NCI-H345 treated with DMSO at 0.1 percent for 48 hours (cell line): Measurements from ENCODE around the gene CACNA2D4.

Experiments used
- DNase-seq: peaks from one replicate; lab custom pipeline; 2025; ENCODE audit not compliant: unreplicated experiment; lab: John Stamatoyannopoulos, UW

The CACNA2D4 gene

DNA sequence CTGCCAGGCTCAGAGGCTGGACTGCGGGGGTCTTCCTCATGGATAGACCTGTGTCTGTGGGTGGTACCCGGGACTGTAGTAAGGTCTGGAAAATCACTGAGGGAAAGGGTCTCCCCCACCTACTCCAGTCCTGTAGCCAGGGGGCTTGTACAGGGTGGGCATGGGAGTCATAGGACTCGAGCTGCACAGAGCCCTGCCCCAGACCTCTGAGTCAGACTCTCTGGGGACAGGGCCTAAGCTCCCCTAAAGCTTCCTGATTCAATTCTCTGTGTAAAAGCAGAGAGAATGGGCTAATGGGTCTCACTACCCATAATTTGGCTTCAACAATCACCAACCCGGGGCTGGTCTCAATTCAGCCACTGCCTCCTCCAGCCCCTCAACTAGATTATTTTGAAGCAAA is 71.0 kb downstream of the CACNA2D4 start:
- no peak for DNase-seq

DNA sequence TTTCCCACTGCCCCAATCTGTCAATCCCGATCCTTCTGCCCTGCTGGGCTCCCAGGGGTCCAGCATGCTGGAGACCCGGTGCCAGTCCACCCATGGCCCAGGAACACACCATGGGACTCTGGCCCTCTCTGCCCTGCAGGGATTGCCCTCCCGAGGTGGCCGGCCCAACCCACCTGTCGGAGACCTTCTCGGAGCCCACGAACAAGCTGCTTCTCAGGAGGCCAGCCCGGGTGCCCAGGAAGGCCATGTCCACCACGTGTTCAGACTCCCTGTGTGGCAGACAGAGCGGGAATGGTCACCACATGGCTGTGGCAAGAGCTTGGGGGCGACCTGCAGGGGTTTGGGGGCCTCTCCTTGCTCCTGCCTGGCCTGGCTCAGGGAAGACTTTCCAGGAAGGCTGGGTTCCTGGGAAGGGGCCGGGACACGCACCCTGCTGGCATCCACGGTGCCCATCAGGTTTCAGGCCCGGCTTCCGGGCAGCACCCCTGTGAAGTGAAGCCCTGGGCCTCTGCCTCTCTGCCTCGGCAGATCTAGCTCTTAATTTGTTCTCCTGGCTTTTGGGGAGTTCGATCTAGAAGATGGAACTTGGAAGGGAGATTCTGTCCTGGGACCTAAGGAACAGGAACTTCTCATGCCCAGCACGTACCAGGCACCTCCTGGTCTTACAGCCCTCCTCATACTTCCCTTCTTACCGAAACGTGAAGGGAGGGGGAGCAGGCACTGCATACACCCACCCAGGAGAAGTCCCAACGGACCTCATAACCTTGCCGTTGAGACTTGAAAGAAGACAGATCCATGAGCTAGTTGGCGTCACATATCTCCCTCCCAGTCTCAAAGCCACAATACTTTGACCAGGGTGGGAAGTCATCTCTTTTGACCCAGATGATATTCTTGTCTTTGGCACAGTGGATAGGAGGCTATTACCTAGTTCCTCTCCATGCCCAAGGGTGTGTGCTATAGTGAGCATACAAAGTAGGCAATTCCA is 71.7 kb downstream of the CACNA2D4 start:
- no peak for DNase-seq

DNA sequence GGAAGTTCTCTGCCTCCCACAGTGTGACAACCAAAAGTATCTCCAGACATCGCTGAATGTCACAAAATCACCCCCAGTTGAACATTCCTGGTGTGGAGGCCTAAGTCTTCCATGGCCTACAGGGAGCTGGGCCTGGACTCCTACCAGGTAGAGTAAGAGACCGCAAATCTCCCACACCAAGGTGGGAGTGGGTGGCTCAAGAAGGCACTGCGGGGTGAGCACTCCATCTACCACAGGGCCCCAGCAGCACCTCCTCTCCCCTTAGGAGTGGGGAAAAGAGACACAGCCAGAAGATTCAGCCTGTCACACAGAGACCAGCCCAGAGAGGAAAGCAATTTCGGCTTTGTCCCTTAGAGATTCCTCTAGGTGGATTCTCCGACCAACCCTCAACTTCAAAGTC is 72.6 kb downstream of the CACNA2D4 start:
- DNase-seq, result no peak

DNA sequence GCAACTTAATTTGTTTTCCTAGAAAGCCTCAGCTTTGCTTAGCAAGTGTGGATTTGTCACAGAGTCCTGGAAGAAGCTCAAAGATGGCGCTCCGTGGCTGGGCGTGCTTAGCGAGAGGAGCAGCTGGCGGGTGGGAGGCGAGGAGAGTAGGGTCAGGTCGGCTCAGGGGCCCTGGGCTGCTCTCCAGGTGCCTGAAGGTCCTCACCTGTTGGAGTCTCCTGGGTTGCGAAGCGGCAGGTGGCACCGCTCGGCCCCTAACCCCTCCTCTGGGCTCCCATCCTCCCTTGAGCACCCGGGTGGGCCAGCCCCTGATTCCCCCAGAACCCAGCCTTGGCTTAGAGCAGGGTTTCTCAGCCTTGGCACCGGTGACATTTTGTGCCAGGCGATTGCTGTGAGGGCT is 73.0 kb downstream of the CACNA2D4 start:
- DNase-seq, result no peak

DNA sequence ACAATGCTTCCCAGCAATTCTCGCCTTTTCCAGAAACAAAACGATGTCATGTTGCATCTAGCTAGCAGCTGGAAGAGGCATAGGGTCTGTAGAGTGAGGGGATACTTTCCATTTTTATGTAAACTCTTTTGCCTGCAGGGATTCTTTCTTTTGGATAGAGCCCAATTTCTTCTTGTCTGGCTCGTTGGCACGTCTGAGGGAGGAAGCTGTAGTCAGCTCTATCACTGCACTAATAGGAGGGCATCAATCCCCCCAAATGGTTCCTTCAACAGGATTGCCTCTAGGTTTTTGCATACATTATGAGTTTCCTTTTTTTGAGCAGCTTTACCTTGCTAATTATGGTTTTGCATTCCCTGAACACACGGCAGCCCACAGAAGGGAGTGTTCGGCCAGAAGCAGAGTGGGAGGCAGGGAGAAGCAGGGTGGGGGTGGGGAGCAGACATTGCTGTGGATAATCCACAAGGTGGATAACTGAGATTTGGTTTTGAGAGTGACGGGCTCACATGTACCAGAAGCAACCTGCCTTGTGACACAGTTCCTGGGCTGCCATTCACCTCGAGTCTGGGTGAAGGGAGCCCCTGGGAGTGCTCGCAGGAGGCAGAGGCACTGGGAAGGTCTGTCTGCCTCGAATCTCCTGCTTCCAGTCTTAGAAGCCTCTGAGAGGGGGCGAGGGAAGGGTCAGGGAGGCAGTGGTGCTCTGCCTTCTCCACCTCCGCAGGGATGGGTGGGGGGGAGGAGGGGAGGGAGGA is 73.6 kb downstream of the CACNA2D4 start:
- no peak for DNase-seq

DNA sequence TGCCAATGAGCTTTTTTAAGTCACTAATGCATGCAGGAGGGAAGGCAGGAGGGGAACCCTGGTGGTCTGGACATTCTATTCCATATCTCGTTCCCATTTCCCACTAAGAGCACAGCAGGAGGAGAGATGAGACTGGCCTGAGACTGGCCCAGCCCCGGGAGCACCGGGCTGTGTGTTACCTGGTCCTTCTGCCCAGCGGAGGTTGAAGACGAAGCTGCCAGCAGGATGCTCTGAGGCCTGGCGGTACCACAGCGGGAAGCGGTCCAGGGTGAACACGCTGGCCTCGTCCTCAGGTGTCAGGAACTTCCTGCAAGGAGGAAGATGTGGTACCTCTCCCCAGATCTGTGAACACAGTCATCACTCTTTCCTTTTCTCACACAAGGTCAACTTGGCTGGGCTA is 74.2 kb downstream of the CACNA2D4 start:
- no peak for DNase-seq

DNA sequence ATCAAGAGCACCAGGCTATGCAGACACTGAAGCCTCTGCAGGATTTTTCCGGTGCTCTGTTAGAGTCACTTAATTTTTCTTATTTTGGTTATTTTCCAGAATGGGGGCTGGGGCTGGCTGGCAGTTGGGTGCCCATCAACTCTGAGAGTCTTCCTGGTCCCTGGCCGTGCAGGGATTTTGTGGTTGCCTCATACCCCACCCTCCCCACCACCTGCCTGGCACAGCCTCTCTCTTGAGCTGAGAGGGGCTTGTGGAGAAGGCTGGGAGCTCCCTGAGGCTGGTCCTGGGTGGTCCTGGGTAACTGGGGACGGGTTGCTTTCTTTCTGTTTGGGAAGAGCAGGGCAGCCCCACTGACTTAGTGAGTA is 74.8 kb downstream of the CACNA2D4 start:
- no peak for DNase-seq

DNA sequence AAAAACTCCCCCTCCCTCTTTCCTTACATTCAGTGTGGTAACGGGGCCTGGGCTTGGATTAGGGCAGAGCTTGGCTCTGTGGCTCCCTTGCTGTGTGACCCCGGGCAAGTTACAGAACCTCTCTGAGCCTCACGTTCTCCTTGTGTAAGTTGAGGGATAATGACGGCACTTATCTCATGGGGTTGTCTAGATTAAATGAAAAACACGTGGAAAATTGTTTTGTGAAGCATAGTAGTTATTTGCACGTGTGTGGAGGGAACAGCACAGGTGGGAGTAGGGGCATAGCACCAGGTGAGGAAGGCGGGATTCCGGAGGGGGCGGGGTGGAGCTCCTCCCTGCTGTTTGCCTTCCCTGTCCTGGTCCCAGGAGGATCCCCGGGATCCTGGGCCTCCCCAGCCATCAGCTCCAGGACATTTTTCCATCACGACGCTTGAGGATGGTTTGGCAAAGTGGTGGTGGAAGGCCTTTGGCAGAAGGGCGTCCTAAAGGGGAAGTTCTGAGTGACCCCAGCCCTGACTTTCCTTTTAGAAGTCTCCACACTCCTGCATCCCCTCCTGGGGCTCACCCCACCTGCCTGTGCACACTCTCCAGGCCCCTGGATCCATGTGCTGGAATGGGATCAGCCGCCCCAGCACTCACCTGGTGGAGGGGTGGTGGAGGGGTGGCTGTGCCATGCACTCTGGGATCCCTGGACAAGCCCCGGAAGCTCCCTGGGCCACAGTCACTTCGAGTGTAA is 75.4 kb downstream of the CACNA2D4 start:
- DNase-seq, result no peak

DNA sequence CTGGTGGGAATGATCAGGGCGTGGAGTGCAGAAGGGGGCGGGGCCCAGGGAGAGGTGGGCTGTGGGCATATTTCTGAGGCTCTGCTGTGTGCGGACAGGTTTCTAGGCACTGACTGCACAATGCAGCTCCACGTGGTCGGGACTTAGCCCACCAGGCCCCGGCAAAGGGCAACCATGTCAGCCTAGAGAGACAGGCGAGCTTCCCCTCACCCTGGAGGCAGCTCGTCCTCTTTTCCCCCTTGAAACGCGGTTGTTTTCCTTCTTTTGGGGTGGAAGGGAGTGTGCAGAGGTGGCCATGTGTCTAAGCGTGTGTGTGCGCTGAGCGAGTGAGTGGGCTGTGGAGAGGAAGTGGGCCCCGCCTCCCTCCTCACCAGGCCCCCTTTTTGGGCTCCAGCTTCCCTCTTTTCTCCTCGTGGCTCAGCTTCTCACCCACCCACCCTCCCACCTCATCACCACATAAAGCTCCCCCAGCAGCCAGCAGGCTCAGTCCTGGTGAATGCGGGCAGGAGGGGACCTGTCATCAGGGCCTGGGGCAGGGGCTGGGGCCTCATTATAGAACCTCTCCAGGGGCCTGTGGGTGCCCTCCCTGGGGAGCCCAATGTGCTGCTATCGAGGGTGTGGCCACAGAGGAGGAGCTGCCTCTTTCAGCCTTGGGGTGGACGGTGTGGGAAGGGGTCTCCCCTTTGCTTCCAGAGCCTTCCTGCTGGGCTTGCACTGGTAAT is 76.1 kb downstream of the CACNA2D4 start:
- DNase-seq, result no peak

DNA sequence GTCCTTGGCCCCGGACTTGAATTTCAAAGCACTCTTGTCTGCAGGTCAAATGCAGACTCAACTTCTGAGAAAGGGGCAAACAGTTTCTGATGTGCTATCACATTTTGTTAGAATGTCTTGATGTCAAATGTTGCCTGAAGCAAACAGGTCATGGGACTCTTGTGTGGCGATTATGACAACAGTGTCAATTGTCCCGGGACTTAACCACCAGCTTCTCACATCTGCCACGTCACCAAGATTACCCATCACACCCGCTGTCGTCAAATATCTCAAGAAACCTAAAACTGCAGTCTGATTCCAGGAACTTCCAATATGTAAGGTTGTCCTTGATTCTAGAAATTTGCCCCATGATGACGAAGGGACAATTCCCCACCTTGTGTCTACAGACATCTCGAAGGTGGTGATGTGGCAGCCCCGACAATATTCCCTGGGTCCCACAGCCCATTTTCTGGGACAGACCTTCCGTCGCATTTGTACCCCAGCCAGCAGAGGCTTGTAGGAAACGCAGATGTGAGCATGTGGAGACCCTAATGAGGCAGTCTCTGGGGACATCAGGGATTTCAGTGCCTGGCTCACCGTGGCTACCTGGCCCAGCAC is 76.8 kb downstream of the CACNA2D4 start:
- DNase-seq, result no peak

DNA sequence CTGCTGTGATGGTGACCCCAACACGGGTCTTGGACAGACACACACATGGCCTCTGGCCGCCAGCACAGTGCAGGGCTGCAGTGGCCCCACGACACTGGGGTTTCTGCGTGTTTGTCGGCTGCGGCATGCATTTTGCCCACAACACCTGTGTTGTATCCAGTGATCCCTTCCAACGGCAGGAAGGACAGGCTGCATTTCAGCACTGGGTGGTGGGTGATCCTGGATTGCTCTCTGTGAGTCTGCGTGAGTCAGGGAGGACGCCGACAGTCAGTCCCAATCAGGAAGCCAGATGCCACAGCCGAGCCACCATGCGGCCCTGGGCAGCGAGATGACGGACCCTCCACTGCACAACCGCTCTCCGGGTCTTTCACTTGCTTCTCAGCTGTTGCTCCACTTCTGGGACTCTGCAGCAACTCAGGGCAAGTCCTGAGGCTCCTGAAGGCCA is 77.4 kb downstream of the CACNA2D4 start:
- no peak for DNase-seq

DNA sequence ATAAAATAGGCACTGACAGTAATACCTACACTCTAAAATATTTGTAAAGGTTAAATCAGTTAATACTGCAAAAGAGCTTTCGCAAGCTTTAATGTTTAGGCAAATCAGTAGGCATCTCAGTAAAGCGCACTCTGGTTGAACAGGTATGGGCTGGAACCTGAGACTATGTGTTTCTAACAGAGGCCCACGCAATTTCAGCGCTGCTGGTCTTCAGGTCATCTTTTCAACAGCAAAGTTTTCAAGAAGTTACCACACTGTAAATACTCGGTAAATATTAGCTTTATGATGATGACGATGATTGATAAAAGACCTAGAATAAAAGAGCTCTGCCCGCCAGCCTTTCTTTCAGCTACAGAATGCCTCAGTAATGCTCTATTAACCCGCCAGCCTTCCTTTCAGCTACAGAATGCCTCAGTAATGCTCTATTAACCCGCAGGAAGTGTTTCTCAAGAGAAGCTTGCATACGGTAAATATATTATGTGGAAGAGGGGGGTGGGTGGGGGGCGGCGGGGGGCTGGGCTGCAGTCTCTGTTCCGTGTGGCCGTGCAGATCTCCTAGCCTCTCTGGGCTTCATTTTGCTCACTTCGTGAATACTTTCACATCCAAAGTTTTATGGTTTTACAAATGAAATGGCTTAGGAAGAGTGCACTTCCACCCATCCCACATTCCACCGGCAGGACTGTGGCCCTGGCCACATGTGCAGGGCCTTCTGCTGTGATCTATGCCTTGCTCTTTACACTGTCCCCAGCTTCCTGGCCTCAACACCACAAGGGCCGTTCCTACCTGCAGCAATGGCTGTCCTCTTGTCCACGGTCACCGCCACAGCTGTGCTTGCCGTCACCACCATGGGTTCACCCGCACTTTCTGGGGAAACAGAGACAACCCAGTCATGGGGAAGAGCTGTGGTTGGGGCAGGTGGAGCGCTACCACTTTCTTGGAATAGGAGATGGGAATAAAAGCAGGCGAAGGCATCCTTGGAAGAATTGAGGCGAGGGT is 78.2 kb downstream of the CACNA2D4 start:
- no peak for DNase-seq

DNA sequence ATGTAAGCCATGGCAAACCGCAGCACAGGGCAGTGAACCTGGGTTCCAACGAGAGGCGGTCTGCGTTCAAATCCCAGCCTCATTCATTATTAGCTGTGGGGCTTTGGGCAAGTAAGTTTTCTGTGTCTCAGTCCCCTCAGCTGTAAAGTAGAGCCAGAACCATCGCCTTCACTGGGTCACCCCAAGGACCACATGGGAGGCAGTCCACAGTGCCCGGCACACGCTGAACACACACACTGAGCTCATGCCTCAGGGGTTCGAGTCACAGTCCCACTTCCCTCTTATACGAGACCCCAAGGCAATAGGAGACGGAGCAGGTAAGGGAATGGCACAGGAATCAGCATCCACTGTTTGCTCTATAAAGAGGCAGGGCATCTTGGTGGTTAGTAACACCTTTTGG is 79.0 kb downstream of the CACNA2D4 start:
- no peak for DNase-seq

DNA sequence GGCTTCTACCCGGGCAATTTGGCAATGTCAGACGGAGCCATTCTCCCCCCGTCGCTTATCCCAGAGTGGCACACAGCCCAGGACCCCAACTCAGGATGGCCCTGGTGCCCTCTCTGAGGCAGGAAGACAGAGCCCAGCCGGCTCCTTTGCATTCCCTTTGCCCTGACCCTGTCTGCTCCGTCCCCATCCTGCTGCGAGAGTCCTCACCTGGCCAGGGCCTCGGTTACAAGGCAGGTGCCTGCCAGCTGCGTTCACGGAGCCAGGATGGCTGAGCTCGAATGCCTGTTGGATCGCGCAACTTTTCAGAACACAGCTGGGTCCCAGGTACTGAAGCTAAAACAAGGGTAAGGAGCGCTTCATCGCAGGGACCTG is 79.5 kb downstream of the CACNA2D4 start:
- DNase-seq, result no peak

DNA sequence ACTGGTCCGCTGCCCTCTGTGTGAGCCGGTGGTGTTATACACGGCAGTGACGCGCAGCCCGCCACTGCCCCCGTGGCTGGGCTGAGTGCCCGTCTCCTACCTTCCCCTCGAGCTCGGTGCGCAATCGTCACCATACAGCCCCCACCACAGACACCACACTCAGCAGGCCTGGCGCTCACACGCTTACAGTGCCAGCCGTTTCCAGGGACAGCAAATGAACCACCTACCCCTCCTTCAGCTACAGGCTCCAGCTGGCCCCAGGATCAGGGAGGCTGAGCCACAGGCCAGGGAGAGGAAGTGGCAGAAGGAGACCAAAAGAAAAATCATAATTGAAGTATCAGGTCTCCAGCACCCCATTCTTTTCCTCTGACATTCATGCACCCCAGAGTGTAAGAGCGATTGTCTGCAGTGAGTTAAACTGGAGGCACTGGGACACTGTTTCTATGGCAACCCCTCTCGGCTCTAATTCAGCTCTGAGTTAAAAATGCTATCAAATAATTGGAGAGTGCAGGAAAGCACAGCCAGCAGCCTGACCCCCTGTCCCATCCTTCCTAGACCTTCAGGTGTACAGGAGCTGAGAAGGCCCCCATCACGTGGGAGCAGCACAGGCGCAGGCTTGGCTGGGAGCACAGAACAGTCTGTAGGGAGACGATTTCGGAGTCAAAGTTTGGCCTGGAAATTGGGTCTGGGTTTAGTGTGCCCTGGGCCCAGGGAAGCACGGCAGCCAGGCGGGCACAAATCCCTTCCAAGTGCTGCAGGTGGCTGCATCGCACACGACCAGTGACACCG is 80.1 kb downstream of the CACNA2D4 start:
- DNase-seq, result no peak

DNA sequence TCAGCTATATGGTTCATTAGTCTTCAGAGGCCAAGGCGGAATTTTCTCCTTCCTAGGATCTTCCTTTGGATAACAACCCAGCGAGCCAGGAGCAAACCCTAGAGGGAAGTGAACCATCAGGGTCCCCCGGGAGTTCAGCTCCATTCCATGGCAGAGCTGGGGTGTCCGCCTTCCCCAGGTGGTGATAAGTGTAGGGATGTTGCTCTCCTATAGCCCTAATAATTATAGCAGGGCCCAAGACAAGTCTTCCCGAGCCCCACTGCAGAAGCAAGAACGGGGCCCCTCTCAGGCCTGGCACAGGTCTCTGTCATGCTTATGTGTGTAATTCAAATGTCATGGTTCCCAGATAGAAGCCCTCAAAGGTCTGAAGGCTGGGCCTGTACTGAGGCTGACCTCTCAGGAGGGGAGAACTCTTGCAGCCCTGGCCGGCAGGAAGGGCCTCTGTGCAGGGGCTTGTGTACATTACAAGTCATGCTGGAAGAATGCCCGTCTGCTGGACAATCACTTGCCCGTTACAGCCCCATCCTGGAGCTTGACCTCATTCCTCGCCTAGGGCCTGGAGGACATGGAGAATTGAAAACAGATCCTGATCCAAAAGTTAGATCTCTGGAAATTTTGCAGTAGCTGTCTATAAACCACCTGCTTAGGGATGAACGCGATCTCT is 80.8 kb downstream of the CACNA2D4 start:
- DNase-seq, result no peak

DNA sequence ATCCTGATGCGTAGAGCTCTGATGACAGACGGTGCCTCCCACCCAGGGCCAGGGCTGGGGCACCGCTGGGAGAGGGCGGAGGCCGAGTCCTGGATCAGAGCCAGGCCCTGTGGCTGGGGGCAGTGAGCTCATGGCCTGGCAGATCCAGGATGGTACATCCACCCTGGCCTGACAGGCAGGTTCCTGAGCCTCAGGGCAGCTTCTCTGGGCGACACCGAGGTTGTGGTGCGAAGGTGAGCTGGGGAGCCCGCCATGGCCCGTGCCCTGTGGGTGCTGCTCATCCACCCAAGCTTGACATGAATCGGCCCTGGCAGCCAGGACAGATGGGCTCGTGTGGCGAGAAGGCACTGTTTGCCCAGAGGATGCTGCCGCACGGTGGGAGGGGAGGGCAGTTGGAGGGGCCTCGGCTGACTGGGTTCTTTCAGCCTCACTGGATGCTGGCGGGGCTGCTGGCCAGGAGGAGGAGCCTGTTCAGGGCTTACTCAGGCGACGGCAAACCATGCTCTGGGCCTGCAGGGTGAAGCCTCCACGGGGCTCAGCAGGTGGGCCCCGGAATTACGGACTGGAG is 81.5 kb downstream of the CACNA2D4 start:
- DNase-seq, result no peak
